SK-N-SH (cell line): Measurements from ENCODE around the gene HSD3B2. TPM values are rescaled to one million over a fixed set of nuclear protein-coding genes. Genes with fewer than 3 reads are reported as not detected.

ENCODE experiments used
- CTCF ChIA-PET: fragments of 300-600, 350-600 bp; formaldehyde crosslinking; extraction: SDS; loops from one replicate; lab custom pipeline; 2021; lab: Yijun Ruan, JAX
- POLR2A ChIA-PET: fragments of 350-600 bp; sonication (Branson Sonifier 250); formaldehyde crosslinking; extraction: SDS; loops from one replicate; lab custom pipeline; 2020; ENCODE audit warnings: antibody characterized with exemption, inconsistent platforms; lab: Yijun Ruan, JAX
- DNase-seq: peaks from one replicate; pipeline ENCODE4 v3.0.0; 2012
- H2AFZ ChIP-seq: fragments of 200-600 bp; sonication (generic); 2 replicates; pipeline ENCODE4 v1.8.1; 2016; ENCODE audit warnings: antibody characterized with exemption, mild to moderate bottlenecking, low read depth
- H3F3A ChIP-seq: fragments of 200-600 bp; sonication (generic); replicated peaks from 2 replicates; pipeline ENCODE3; 2016; ENCODE audit warnings: antibody characterized with exemption, mild to moderate bottlenecking; ENCODE audit not compliant: insufficient read depth
- H3K27ac ChIP-seq, 2 experiments: fragments of 200-500 bp in 1 of 2; fragments of 200-600 bp in 1 of 2; sonication (Bioruptor generic) in 1 of 2; sonication (generic), shearing (Covaris generic) in 1 of 2; 2 replicates each; pipeline versions ENCODE4 v1.5.1 to v1.6.1; 2014 to 2016; ENCODE audit warnings: low read depth in 2 of 2, inconsistent platforms in 1 of 2, low read length in 1 of 2, mild to moderate bottlenecking in 1 of 2, mixed read lengths in 1 of 2
- H3K27me3 ChIP-seq: fragments of 200-600 bp; sonication (generic), shearing (Covaris generic); 2 replicates; pipeline ENCODE4 v1.6.1; 2016; ENCODE audit warnings: mixed run types; ENCODE audit not compliant: insufficient read depth
- H3K36me3 ChIP-seq, 2 experiments: fragments of 200-500 bp in 1 of 2; fragments of 200-600 bp in 1 of 2; sonication (Bioruptor generic) in 1 of 2; sonication (generic) in 1 of 2; replicated peaks in 1 of 2; 2 replicates each; pipeline versions ENCODE3 to v1.5.1; 2014 to 2016; ENCODE audit warnings: low read length in 1 of 2, mild to moderate bottlenecking in 1 of 2; ENCODE audit not compliant: insufficient read depth in 2 of 2, control insufficient read depth in 1 of 2
- H3K4me1 ChIP-seq, 2 experiments: fragments of 200-500 bp in 1 of 2; fragments of 200-600 bp in 1 of 2; sonication (Bioruptor generic) in 1 of 2; sonication (generic), shearing (Covaris generic) in 1 of 2; 2 replicates each; pipeline versions ENCODE4 v1.5.1 to v1.6.1; 2014 to 2016; ENCODE audit warnings: low read depth in 1 of 2, low read length in 1 of 2, mixed run types in 1 of 2; ENCODE audit not compliant: insufficient read depth in 2 of 2, control insufficient read depth in 1 of 2
- H3K4me2 ChIP-seq: fragments of 200-600 bp; sonication (generic), shearing (Covaris generic); 2 replicates; pipeline ENCODE4 v1.6.1; 2017; ENCODE audit warnings: mixed run types
- H3K4me3 ChIP-seq, 2 experiments: fragments of 200-500 bp in 1 of 2; fragments of 200-600 bp in 1 of 2; sonication (Bioruptor generic) in 1 of 2; sonication (generic), shearing (Covaris generic) in 1 of 2; 2 replicates each; pipeline versions ENCODE4 v1.5.1 to v1.8.1; 2014 to 2016; ENCODE audit warnings: low read depth in 2 of 2, inconsistent platforms in 1 of 2, low read length in 1 of 2, mild to moderate bottlenecking in 1 of 2, mixed read lengths in 1 of 2, moderate library complexity in 1 of 2
- H3K79me2 ChIP-seq: fragments of 200-600 bp; sonication (generic); 2 replicates; pipeline ENCODE4 v1.8.1; 2017; ENCODE audit warnings: mild to moderate bottlenecking; ENCODE audit not compliant: insufficient read depth
- H3K9ac ChIP-seq: fragments of 200-600 bp; sonication (generic); 2 replicates; pipeline ENCODE4 v1.6.1; 2017; ENCODE audit warnings: mixed run types
- H3K9me2 ChIP-seq: fragments of 200-600 bp; sonication (generic); 2 replicates; pipeline ENCODE4 v1.6.1; 2017; ENCODE audit warnings: mixed run types
- H3K9me3 ChIP-seq: fragments of 200-600 bp; sonication (generic); 2 replicates; pipeline ENCODE4 v1.6.1; 2017; ENCODE audit warnings: mixed run types, mild to moderate bottlenecking, moderate library complexity
- H4K20me1 ChIP-seq: fragments of 200-600 bp; sonication (generic); 2 replicates; pipeline ENCODE4 v1.6.1; 2017; ENCODE audit warnings: mild to moderate bottlenecking, mixed run types; ENCODE audit not compliant: insufficient read depth
- FOXJ3 ChIP-seq: sonication (generic); formaldehyde crosslinking; IDR thresholded peaks from 2 replicates; pipeline ENCODE4 v1.5.1; 2020; ENCODE audit warnings: mild to moderate bottlenecking, missing genetic modification reagents
- GATA2 ChIP-seq: sonication (generic); formaldehyde crosslinking; IDR thresholded peaks from 2 replicates; pipeline ENCODE4 v1.5.0; 2020; ENCODE audit warnings: mild to moderate bottlenecking, missing genetic modification reagents
- MXI1 ChIP-seq: IDR thresholded peaks from 2 replicates; pipeline ENCODE4 v1.6.1; 2012; ENCODE audit warnings: mild to moderate bottlenecking, low read depth, low read length, improper control_type of control experiment
- NFIC ChIP-seq: IDR thresholded peaks from 2 replicates; pipeline ENCODE4 v1.4.0; 2012; ENCODE audit warnings: borderline replicate concordance
- RCOR1 ChIP-seq: fragments of 150-350 bp; IDR thresholded peaks from 2 replicates; pipeline ENCODE4 v1.6.1; 2017; ENCODE audit warnings: antibody characterized with exemption, low read length
- RFX5 ChIP-seq: IDR thresholded peaks from 2 replicates; pipeline ENCODE4 v1.6.1; 2012; ENCODE audit warnings: mild to moderate bottlenecking, improper control_type of control experiment, low read length
- RXRA ChIP-seq: IDR thresholded peaks from 2 replicates; pipeline ENCODE4 v1.4.0; 2012; ENCODE audit warnings: low read depth, mild to moderate bottlenecking, borderline replicate concordance
- SIN3A ChIP-seq: IDR thresholded peaks from 2 replicates; pipeline ENCODE4 v1.6.1; 2012; ENCODE audit warnings: low read depth, mild to moderate bottlenecking, low read length, moderate library complexity, borderline replicate concordance
- SMC3 ChIP-seq: IDR thresholded peaks from 2 replicates; pipeline ENCODE4 v1.6.1; 2012; ENCODE audit warnings: low read depth, low read length, improper control_type of control experiment
- TAF1 ChIP-seq: IDR thresholded peaks from 2 replicates; pipeline ENCODE4 v1.6.1; 2012; ENCODE audit warnings: low read depth, mild to moderate bottlenecking, low read length, moderate library complexity, borderline replicate concordance
- TCF12 ChIP-seq: IDR thresholded peaks from 2 replicates; pipeline ENCODE4 v1.4.0; 2012
- TEAD4 ChIP-seq: IDR thresholded peaks from 2 replicates; pipeline ENCODE4 v1.4.0; 2012; ENCODE audit warnings: mild to moderate bottlenecking, borderline replicate concordance; ENCODE audit not compliant: insufficient read depth
- YY1 ChIP-seq: IDR thresholded peaks from 2 replicates; pipeline ENCODE4 v1.4.0; 2012; ENCODE audit warnings: low read depth, mild to moderate bottlenecking
- WGBS: methylation state at CpG from one replicate; pipeline ENCODE4 v1.1.6; 2017; ENCODE audit warnings: low lambda C conversion rate; 5-methylcytosine and 5-hydroxymethylcytosine counted together
- polyA plus RNA-seq, 3 experiments: library from polyadenylated mRNA; depleted of rRNA; stranded (reverse); fragments of >200 nt; gene quantifications; 2 replicates each; pipeline ENCODE4 v1.2.3, GENCODE V29; 2012
- TF ChIP-seq, protein P1 (sequence below): IDR thresholded peaks from 2 replicates; pipeline ENCODE4 v1.4.0; 2012; ENCODE audit warnings: low read depth
- TF ChIP-seq, protein P2 (sequence below): fragments of 150-350 bp; IDR thresholded peaks from 2 replicates; pipeline ENCODE4 v1.6.1; 2016; ENCODE audit warnings: mild to moderate bottlenecking, low read depth, low read length
- TF ChIP-seq, protein P3 (sequence below): IDR thresholded peaks from 2 replicates; pipeline ENCODE4 v1.6.1; 2012; ENCODE audit warnings: mild to moderate bottlenecking, low read depth, low read length, moderate library complexity
- TF ChIP-seq, protein P4 (sequence below): IDR thresholded peaks from 2 replicates; pipeline ENCODE4; 2012
- TF ChIP-seq, protein P5 (sequence below): IDR thresholded peaks from 2 replicates; pipeline ENCODE4 v1.4.0; 2012; ENCODE audit warnings: low read depth, borderline replicate concordance

HSD3B2 gene
- polyA plus RNA-seq, 1 of the 3 experiments (the other 2 are of a cell fraction) = not detected

DNA sequence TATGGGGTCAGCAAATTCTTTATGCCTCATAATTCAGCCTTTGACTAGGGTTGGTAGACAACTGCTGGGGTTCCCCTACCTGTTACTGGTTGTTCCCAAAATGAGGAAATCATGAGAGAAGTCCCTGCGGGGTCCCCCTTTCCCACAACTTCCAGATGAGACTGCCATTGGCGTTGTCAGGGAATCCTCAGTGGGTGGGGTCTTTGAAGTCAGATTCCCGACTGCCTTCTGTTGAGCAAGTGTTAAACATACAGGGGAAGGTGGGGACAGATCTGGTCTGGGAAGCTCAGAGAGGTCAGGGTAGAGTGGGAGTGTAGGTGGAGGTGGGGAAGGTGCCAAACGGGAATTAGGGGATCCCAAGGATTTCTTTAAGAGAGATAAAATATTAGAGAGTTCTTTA is 14.7 kb downstream of the HSD3B2 start:
- H3K9me3 ChIP-seq = no peaks in the 10 kb centered on the region
- no peak overlapping the region for H2AFZ ChIP-seq
- 2% methylated on average over 4 of the region's 4 CpGs for WGBS
- H3K4me2 ChIP-seq = no peak overlapping the region
- POLR2A ChIA-PET = no interaction called here
- no peaks in the 10 kb centered on the region for H3K79me2 ChIP-seq
- no peak for DNase-seq
- no peaks in the 10 kb centered on the region for H3K9me2 ChIP-seq
- H3K4me1 ChIP-seq = no peaks in the 10 kb centered on the region
- no peak overlapping the region for H3K9ac ChIP-seq
- no peaks in the 10 kb centered on the region for H3K36me3 ChIP-seq
- H3K27ac ChIP-seq = no peak overlapping the region
- H3K27me3 ChIP-seq = no peaks in the 10 kb centered on the region; the same call in 1 of the 2 replicates
- H3K4me3 ChIP-seq = no peak overlapping the region
- H4K20me1 ChIP-seq = no peaks in the 10 kb centered on the region
- no peaks in the 10 kb centered on the region for H3F3A ChIP-seq
- CTCF ChIA-PET = interaction anchor here (0.7 kb wide), 1 partner anchor 83 kb away, joined by 3 read pairs; no protein-coding TSS in a partner anchor
- TF ChIP-seq TAF1 (no peak), SIN3A (no peak), GATA2 (CRISPR knock-in tag) (no peak), RFX5 (no peak), FOXJ3 (no peak), NFIC (no peak), RXRA (no peak), MXI1 (no peak), RCOR1 (no peak), YY1 (no peak), TCF12 (no peak), SMC3 (no peak), TEAD4 (no peak)
- TF ChIP-seq, protein P1, sequence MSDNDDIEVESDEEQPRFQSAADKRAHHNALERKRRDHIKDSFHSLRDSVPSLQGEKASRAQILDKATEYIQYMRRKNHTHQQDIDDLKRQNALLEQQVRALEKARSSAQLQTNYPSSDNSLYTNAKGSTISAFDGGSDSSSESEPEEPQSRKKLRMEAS = no peak
- TF ChIP-seq, protein P2, sequence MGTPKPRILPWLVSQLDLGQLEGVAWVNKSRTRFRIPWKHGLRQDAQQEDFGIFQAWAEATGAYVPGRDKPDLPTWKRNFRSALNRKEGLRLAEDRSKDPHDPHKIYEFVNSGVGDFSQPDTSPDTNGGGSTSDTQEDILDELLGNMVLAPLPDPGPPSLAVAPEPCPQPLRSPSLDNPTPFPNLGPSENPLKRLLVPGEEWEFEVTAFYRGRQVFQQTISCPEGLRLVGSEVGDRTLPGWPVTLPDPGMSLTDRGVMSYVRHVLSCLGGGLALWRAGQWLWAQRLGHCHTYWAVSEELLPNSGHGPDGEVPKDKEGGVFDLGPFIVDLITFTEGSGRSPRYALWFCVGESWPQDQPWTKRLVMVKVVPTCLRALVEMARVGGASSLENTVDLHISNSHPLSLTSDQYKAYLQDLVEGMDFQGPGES = no peak
- TF ChIP-seq, protein P3, sequence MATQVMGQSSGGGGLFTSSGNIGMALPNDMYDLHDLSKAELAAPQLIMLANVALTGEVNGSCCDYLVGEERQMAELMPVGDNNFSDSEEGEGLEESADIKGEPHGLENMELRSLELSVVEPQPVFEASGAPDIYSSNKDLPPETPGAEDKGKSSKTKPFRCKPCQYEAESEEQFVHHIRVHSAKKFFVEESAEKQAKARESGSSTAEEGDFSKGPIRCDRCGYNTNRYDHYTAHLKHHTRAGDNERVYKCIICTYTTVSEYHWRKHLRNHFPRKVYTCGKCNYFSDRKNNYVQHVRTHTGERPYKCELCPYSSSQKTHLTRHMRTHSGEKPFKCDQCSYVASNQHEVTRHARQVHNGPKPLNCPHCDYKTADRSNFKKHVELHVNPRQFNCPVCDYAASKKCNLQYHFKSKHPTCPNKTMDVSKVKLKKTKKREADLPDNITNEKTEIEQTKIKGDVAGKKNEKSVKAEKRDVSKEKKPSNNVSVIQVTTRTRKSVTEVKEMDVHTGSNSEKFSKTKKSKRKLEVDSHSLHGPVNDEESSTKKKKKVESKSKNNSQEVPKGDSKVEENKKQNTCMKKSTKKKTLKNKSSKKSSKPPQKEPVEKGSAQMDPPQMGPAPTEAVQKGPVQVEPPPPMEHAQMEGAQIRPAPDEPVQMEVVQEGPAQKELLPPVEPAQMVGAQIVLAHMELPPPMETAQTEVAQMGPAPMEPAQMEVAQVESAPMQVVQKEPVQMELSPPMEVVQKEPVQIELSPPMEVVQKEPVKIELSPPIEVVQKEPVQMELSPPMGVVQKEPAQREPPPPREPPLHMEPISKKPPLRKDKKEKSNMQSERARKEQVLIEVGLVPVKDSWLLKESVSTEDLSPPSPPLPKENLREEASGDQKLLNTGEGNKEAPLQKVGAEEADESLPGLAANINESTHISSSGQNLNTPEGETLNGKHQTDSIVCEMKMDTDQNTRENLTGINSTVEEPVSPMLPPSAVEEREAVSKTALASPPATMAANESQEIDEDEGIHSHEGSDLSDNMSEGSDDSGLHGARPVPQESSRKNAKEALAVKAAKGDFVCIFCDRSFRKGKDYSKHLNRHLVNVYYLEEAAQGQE = no peak
- TF ChIP-seq, protein P4, sequence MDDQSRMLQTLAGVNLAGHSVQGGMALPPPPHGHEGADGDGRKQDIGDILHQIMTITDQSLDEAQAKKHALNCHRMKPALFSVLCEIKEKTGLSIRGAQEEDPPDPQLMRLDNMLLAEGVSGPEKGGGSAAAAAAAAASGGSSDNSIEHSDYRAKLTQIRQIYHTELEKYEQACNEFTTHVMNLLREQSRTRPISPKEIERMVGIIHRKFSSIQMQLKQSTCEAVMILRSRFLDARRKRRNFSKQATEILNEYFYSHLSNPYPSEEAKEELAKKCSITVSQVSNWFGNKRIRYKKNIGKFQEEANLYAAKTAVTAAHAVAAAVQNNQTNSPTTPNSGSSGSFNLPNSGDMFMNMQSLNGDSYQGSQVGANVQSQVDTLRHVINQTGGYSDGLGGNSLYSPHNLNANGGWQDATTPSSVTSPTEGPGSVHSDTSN = no peak
- TF ChIP-seq, protein P5, sequence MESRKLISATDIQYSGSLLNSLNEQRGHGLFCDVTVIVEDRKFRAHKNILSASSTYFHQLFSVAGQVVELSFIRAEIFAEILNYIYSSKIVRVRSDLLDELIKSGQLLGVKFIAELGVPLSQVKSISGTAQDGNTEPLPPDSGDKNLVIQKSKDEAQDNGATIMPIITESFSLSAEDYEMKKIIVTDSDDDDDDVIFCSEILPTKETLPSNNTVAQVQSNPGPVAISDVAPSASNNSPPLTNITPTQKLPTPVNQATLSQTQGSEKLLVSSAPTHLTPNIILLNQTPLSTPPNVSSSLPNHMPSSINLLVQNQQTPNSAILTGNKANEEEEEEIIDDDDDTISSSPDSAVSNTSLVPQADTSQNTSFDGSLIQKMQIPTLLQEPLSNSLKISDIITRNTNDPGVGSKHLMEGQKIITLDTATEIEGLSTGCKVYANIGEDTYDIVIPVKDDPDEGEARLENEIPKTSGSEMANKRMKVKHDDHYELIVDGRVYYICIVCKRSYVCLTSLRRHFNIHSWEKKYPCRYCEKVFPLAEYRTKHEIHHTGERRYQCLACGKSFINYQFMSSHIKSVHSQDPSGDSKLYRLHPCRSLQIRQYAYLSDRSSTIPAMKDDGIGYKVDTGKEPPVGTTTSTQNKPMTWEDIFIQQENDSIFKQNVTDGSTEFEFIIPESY = no peak
